IMR-90 (cell line): ENCODE measurements around the gene RFK. TPM values are rescaled to one million over a fixed set of nuclear protein-coding genes. Genes with fewer than 3 reads are reported as not detected.

Experiments
- ATAC-seq: fragments of 200-7000 bp; cut with Tn5 transposase; 2 replicates; pipeline ENCODE4 v1.9.1; 2020; ENCODE audit warnings: low read depth, mild to moderate bottlenecking, moderate library complexity
- BruUV-seq: library from RNA; stranded (reverse); fragments of 400-500 nt; replicated peaks from 2 replicates; lab custom pipeline; 2021; lab: Mats Ljungman, UMichigan
- CTCF ChIA-PET: fragments of 300-600 bp; formaldehyde crosslinking; extraction: SDS; loops from one replicate; lab custom pipeline; 2021; ENCODE audit warnings: antibody characterized with exemption; lab: Yijun Ruan, JAX
- POLR2A ChIA-PET: fragments of 300-600 bp; sonication (Branson Sonifier 250); formaldehyde crosslinking; loops from one replicate; lab custom pipeline; 2022; ENCODE audit warnings: antibody characterized with exemption; ENCODE audit not compliant: unreplicated experiment; lab: Charles Lee
- DNase-seq: peaks from one replicate; pipeline ENCODE4 v3.0.0; 2013
- H2AFZ ChIP-seq: replicated peaks from 2 replicates; pipeline ENCODE3; 2013; ENCODE audit warnings: low read length, mild to moderate bottlenecking; ENCODE audit not compliant: poor library complexity
- H2AK5ac ChIP-seq: 2 replicates; pipeline ENCODE4 v1.6.1; 2013; ENCODE audit warnings: low read depth, low read length, inconsistent platforms
- H2AK9ac ChIP-seq: replicated peaks from 2 replicates; pipeline ENCODE3; 2013; ENCODE audit warnings: mild to moderate bottlenecking, low read depth, low read length, moderate library complexity; ENCODE audit not compliant: poor library complexity
- H2BK120ac ChIP-seq: 2 replicates; pipeline ENCODE4 v1.6.1; 2013; ENCODE audit warnings: low read depth, low read length, inconsistent platforms
- H2BK15ac ChIP-seq: 3 replicates; pipeline ENCODE4 v1.6.1; 2013; ENCODE audit warnings: low read depth, low read length, inconsistent platforms
- H2BK20ac ChIP-seq: 2 replicates; pipeline ENCODE4 v1.6.1; 2013; ENCODE audit warnings: low read depth, mild to moderate bottlenecking, inconsistent platforms, low read length, moderate library complexity
- H2BK5ac ChIP-seq: 2 replicates; pipeline ENCODE4 v1.6.1; 2013; ENCODE audit warnings: mild to moderate bottlenecking, low read depth, low read length, inconsistent platforms; ENCODE audit not compliant: poor library complexity, severe bottlenecking
- H3K14ac ChIP-seq: replicated peaks from 2 replicates; pipeline ENCODE4 v1.6.1; 2013; ENCODE audit warnings: low read depth, low read length, inconsistent platforms
- H3K18ac ChIP-seq: 2 replicates; pipeline ENCODE4 v1.6.1; 2013; ENCODE audit warnings: low read depth, low read length, control low read depth
- H3K23ac ChIP-seq: 2 replicates; pipeline ENCODE4 v1.6.1; 2013; ENCODE audit warnings: low read depth, low read length, inconsistent platforms
- H3K27ac ChIP-seq: 2 replicates; pipeline ENCODE4 v1.5.1; 2013; ENCODE audit warnings: mild to moderate bottlenecking, control low read depth, low read length; ENCODE audit not compliant: insufficient read depth
- H3K27me3 ChIP-seq: 2 replicates; pipeline ENCODE4 v1.6.1; 2013; ENCODE audit warnings: low read length; ENCODE audit not compliant: control insufficient read depth, insufficient read depth
- H3K36me3 ChIP-seq: 2 replicates; pipeline ENCODE4 v1.6.1; 2013; ENCODE audit warnings: low read length, mixed read lengths; ENCODE audit not compliant: control insufficient read depth, insufficient read depth
- H3K4ac ChIP-seq: 2 replicates; pipeline ENCODE4 v1.6.1; 2013; ENCODE audit warnings: low read depth, low read length, inconsistent platforms
- H3K4me1 ChIP-seq: 2 replicates; pipeline ENCODE4 v1.6.1; 2013; ENCODE audit warnings: low read length, mixed read lengths; ENCODE audit not compliant: control insufficient read depth, insufficient read depth
- H3K4me2 ChIP-seq: 2 replicates; pipeline ENCODE4 v1.6.1; 2013; ENCODE audit warnings: low read depth, mild to moderate bottlenecking, control low read depth, low read length, moderate library complexity
- H3K4me3 ChIP-seq: 2 replicates; pipeline ENCODE4 v1.5.1; 2013; ENCODE audit warnings: low read depth, mild to moderate bottlenecking, control low read depth, low read length, moderate library complexity; ENCODE audit not compliant: insufficient read depth
- H3K56ac ChIP-seq: 2 replicates; pipeline ENCODE4 v1.6.1; 2013; ENCODE audit warnings: low read length, inconsistent platforms; ENCODE audit not compliant: insufficient read depth; ENCODE audit errors: extremely low read depth
- H3K79me1 ChIP-seq, 2 experiments: 2 replicates each; pipeline ENCODE4 v1.6.1; 2013; ENCODE audit warnings: low read length in 2 of 2, inconsistent platforms in 1 of 2, low read depth in 1 of 2
- H3K9ac ChIP-seq: 2 replicates; pipeline ENCODE4 v1.6.1; 2013; ENCODE audit warnings: low read depth, low read length, control low read depth
- H3K9me1 ChIP-seq: 2 replicates; pipeline ENCODE4 v1.6.1; 2013; ENCODE audit warnings: low read length, inconsistent platforms; ENCODE audit not compliant: insufficient read depth
- H3K9me3 ChIP-seq: 2 replicates; pipeline ENCODE4 v1.6.1; 2013; ENCODE audit warnings: low read length; ENCODE audit not compliant: control insufficient read depth, insufficient read depth
- H4K20me1 ChIP-seq: 2 replicates; pipeline ENCODE4 v1.6.1; 2013; ENCODE audit warnings: low read length, inconsistent platforms; ENCODE audit not compliant: insufficient read depth
- H4K5ac ChIP-seq: 2 replicates; pipeline ENCODE4 v1.6.1; 2013; ENCODE audit warnings: mild to moderate bottlenecking, low read depth, low read length, control low read depth
- H4K8ac ChIP-seq, 2 experiments: 2 replicates each; pipeline ENCODE4 v1.6.1; 2013; ENCODE audit warnings: low read depth in 2 of 2, low read length in 2 of 2, control low read depth in 1 of 2, inconsistent platforms in 1 of 2
- H4K91ac ChIP-seq: 2 replicates; pipeline ENCODE4 v1.6.1; 2013; ENCODE audit warnings: low read depth, low read length, inconsistent platforms; ENCODE audit not compliant: insufficient read depth
- BHLHE40 ChIP-seq: fragments of 150-350 bp; IDR thresholded peaks from 2 replicates; pipeline ENCODE4 v1.6.1; 2016; ENCODE audit warnings: mild to moderate bottlenecking, low read depth, low read length
- CEBPB ChIP-seq: IDR thresholded peaks from 2 replicates; pipeline ENCODE4 v1.6.1; 2012; ENCODE audit warnings: low read depth, low read length, improper control_type of control experiment
- CHD1 ChIP-seq: IDR thresholded peaks from 2 replicates; pipeline ENCODE4 v1.6.1; 2012; ENCODE audit warnings: low read depth, low read length, improper control_type of control experiment
- FOS ChIP-seq: fragments of 150-350 bp; IDR thresholded peaks from 2 replicates; pipeline ENCODE4 v1.6.1; 2016; ENCODE audit warnings: low read depth, low read length
- MAFK ChIP-seq: IDR thresholded peaks from 2 replicates; pipeline ENCODE4 v1.6.1; 2012; ENCODE audit warnings: low read depth, low read length, improper control_type of control experiment
- MAZ ChIP-seq: IDR thresholded peaks from 2 replicates; pipeline ENCODE4 v1.6.1; 2012; ENCODE audit warnings: low read depth, mild to moderate bottlenecking, low read length, improper control_type of control experiment, moderate library complexity, borderline replicate concordance
- MXI1 ChIP-seq: IDR thresholded peaks from 2 replicates; pipeline ENCODE4 v1.6.1; 2012; ENCODE audit warnings: low read depth, mild to moderate bottlenecking, low read length, moderate library complexity, borderline replicate concordance
- POLR2A ChIP-seq: IDR thresholded peaks from 2 replicates; pipeline ENCODE4 v1.6.1; 2012; ENCODE audit warnings: mild to moderate bottlenecking, low read depth, low read length
- RAD21 ChIP-seq: IDR thresholded peaks from 2 replicates; pipeline ENCODE4 v1.6.1; 2012; ENCODE audit warnings: low read length, improper control_type of control experiment
- RCOR1 ChIP-seq: IDR thresholded peaks from 2 replicates; pipeline ENCODE4 v1.6.1; 2012; ENCODE audit warnings: mild to moderate bottlenecking, low read length, improper control_type of control experiment; ENCODE audit not compliant: insufficient replicate concordance
- RFX5 ChIP-seq: IDR thresholded peaks from 2 replicates; pipeline ENCODE4 v1.8.0; 2012; ENCODE audit warnings: low read depth, mild to moderate bottlenecking, low read length, moderate library complexity
- SMC3 ChIP-seq: fragments of 150-350 bp; IDR thresholded peaks from 2 replicates; pipeline ENCODE4 v1.6.1; 2016; ENCODE audit warnings: low read depth, mild to moderate bottlenecking, antibody characterized with exemption, low read length, moderate library complexity
- WGBS, 2 experiments: methylation state at CpG; one replicate each; pipeline versions ENCODE4 v1.1.5 to v1.1.7; 2013; ENCODE audit warnings: missing lambda C conversion rate in 2 of 2; ENCODE audit not compliant: insufficient read length in 1 of 2; ENCODE audit errors: extremely low coverage in 2 of 2; 5-methylcytosine and 5-hydroxymethylcytosine counted together
- dilution Hi-C: fragments of 300-500 bp; cut with HindIII; formaldehyde crosslinking; loops from one replicate; pipeline ENCODE4 v1.14.3; 2018; ENCODE audit warnings: low sequenced_read_pairs; ENCODE audit not compliant: unreplicated experiment
- in situ Hi-C: fragments of 300-500 bp; cut with MboI; formaldehyde crosslinking; loops from 3 replicates; pipeline ENCODE4 v1.14.3; 2019; ENCODE audit warnings: low sequenced_read_pairs, inconsistent platforms, mixed read lengths
- intact Hi-C: fragments of 100-400 bp; cut with micrococcal nuclease; formaldehyde crosslinking; loops from 2 replicates; pipeline ENCODE4 v1.10.0; 2022
- polyA plus RNA-seq, 3 experiments: library from polyadenylated mRNA; depleted of rRNA; stranded (reverse); fragments of >200 nt; gene quantifications; 2 replicates each; pipeline ENCODE4 v1.2.3, GENCODE V29; 2012; ENCODE audit warnings: low replicate concordance in 1 of 3
- total RNA-seq: library from RNA; depleted of rRNA; stranded (reverse); fragments of >200 nt; gene quantifications from 2 replicates; pipeline ENCODE4 v1.2.3, GENCODE V29; 2012
- TF ChIP-seq, protein P1 (sequence below): conservative IDR thresholded peaks from 2 replicates; pipeline ENCODE4 v1.5.1; 2012; ENCODE audit warnings: mild to moderate bottlenecking, low read depth, low read length, improper control_type of control experiment
- TF ChIP-seq, protein P2 (sequence below): fragments of 150-350 bp; IDR thresholded peaks from 2 replicates; pipeline ENCODE4 v1.6.1; 2016; ENCODE audit warnings: low read depth, mild to moderate bottlenecking, low read length, moderate library complexity, borderline replicate concordance
- TF ChIP-seq, protein P3 (sequence below): fragments of 150-350 bp; IDR thresholded peaks from 2 replicates; pipeline ENCODE4 v1.6.1; 2017; ENCODE audit warnings: mild to moderate bottlenecking, antibody characterized with exemption, low read length, low read depth

The RFK gene
- total and polyA plus RNA-seq, 2 of the 4 experiments (the other 2 are of a cell fraction): 10.3 to 13.8 TPM

DNA sequence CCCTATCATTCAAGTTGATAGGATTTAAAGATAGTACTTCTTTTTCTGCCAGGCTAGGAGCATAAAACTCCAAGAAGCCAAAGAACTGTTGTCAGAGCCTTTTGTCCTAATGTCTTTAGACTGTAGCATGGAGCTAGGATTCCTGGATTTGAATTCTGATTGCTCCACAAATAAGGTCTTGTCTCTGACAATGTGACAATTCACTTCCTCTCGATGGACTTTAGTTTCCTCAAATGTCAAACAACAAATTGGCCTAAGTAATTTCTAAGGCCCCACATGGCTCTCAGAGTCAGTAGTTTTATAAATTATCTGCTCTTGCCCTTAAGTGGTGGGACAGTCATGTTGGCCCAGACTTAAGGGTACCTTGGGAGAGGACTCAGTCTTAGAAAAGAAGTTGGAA is 36.7 kb downstream of the RFK start:
- H2AK9ac ChIP-seq: no peak overlapping the region
- no CpG with 5 or more reads among the region's 1 CpG for WGBS, 2 experiments
- dilution Hi-C loops (no loop called here), intact Hi-C loops (no loop called here), in situ Hi-C loops (no loop called here)
- CTCF ChIA-PET: no interaction called here
- no peak overlapping the region for H3K18ac ChIP-seq
- H3K4me2 ChIP-seq: no peak overlapping the region
- H3K9me1 ChIP-seq: peaks cover 2% of the 10 kb centered on the region; the same call in 1 of the 2 replicates
- no peak overlapping the region for H4K91ac ChIP-seq
- TF ChIP-seq MAZ (no peak), RFX5 (no peak), POLR2A (no peak), MXI1 (no peak), CEBPB (no peak), BHLHE40 (no peak), SMC3 (no peak), MAFK (no peak), CHD1 (no peak), RCOR1 (no peak), FOS (no peak), RAD21 (no peak)
- TF ChIP-seq, protein P1, sequence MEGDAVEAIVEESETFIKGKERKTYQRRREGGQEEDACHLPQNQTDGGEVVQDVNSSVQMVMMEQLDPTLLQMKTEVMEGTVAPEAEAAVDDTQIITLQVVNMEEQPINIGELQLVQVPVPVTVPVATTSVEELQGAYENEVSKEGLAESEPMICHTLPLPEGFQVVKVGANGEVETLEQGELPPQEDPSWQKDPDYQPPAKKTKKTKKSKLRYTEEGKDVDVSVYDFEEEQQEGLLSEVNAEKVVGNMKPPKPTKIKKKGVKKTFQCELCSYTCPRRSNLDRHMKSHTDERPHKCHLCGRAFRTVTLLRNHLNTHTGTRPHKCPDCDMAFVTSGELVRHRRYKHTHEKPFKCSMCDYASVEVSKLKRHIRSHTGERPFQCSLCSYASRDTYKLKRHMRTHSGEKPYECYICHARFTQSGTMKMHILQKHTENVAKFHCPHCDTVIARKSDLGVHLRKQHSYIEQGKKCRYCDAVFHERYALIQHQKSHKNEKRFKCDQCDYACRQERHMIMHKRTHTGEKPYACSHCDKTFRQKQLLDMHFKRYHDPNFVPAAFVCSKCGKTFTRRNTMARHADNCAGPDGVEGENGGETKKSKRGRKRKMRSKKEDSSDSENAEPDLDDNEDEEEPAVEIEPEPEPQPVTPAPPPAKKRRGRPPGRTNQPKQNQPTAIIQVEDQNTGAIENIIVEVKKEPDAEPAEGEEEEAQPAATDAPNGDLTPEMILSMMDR: no peak
- TF ChIP-seq, protein P2, sequence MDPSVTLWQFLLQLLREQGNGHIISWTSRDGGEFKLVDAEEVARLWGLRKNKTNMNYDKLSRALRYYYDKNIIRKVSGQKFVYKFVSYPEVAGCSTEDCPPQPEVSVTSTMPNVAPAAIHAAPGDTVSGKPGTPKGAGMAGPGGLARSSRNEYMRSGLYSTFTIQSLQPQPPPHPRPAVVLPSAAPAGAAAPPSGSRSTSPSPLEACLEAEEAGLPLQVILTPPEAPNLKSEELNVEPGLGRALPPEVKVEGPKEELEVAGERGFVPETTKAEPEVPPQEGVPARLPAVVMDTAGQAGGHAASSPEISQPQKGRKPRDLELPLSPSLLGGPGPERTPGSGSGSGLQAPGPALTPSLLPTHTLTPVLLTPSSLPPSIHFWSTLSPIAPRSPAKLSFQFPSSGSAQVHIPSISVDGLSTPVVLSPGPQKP: no peak
- TF ChIP-seq, protein P3, sequence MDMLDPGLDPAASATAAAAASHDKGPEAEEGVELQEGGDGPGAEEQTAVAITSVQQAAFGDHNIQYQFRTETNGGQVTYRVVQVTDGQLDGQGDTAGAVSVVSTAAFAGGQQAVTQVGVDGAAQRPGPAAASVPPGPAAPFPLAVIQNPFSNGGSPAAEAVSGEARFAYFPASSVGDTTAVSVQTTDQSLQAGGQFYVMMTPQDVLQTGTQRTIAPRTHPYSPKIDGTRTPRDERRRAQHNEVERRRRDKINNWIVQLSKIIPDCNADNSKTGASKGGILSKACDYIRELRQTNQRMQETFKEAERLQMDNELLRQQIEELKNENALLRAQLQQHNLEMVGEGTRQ: no peak
- H3K27ac ChIP-seq: no peak overlapping the region
- no peak overlapping the region for H3K9ac ChIP-seq
- no peak overlapping the region for H2AFZ ChIP-seq
- DNase-seq (no peak), ATAC-seq (no peak)
- H3K9me3 ChIP-seq: no peaks in the 10 kb centered on the region; the same call in 1 of the 2 replicates
- BruUV-seq: no TSS peak
- H2BK5ac ChIP-seq: no peak overlapping the region
- H3K36me3 ChIP-seq: no peaks in the 10 kb centered on the region
- no peak overlapping the region for H4K5ac ChIP-seq
- no peak overlapping the region for H3K4me3 ChIP-seq
- no peak overlapping the region for H4K8ac ChIP-seq
- no peaks in the 10 kb centered on the region for H3K79me1 ChIP-seq
- POLR2A ChIA-PET: no interaction called here
- no peak overlapping the region for H2BK15ac ChIP-seq
- H3K14ac ChIP-seq: no peak overlapping the region
- H2AK5ac ChIP-seq: no peak overlapping the region
- H2BK20ac ChIP-seq: no peak overlapping the region
- no peaks in the 10 kb centered on the region for H4K20me1 ChIP-seq
- H3K56ac ChIP-seq: no peak overlapping the region
- H2BK120ac ChIP-seq: no peak overlapping the region
- no peak overlapping the region for H3K4ac ChIP-seq
- H3K27me3 ChIP-seq: peaks cover 19% of the 10 kb centered on the region
- H3K23ac ChIP-seq: no peak overlapping the region
- H3K4me1 ChIP-seq: no peaks in the 10 kb centered on the region
